G401 (cell line): ENCODE data around the gene OAS1. TPM values are rescaled to one million over a fixed set of nuclear protein-coding genes. Genes with fewer than 3 reads are reported as not detected.
A peak's percentile ranks its signal among the peaks of the same experiment; 100 is the strongest.
"Not testable (repeated sequence)": the region's sequence is repeated elsewhere in the genome, so short reads cannot be mapped to it uniquely, and the experiment has no call there.

Source experiments
- DNase-seq: peaks from one replicate; pipeline ENCODE4 v3.0.0-alpha.2; 2015; ENCODE audit warnings: low spot score
- in situ Hi-C: cut with HindIII; loops from 2 replicates; pipeline ENCODE4 v1.10.0; 2016; ENCODE audit warnings: low sequenced_read_pairs, mixed read lengths
- total RNA-seq: library from RNA; depleted of rRNA; stranded (reverse); fragments of >200 nt; shearing (Covaris generic); gene quantifications from 2 replicates; pipeline ENCODE4 v1.2.3, GENCODE V29; 2014

The OAS1 gene
- total RNA-seq, 1 experiment from 2014 or later: not detected

- in situ Hi-C loops: no loop called here
- DNase-seq: no peak
Measured at GRCh38 chr12:112930350-112930749, 23.6 kb downstream of the OAS1 start.

GRCh38 chr12:112932485-112933128 lies 25.8 kb downstream of the OAS1 start:
- DNase-seq: no peak
- in situ Hi-C loops: no loop called here

- DNase-seq: no peak
- in situ Hi-C loops: no loop called here
Measured at GRCh38 chr12:112933129-112933505, 26.4 kb downstream of the OAS1 start.

GRCh38 chr12:112936264-112936663 lies 29.5 kb downstream of the OAS1 start:
- in situ Hi-C loops: no loop called here
- no peak for DNase-seq

- DNase-seq: no peak
- in situ Hi-C loops: no loop called here
Measured at GRCh38 chr12:112936927-112937326, 30.2 kb downstream of the OAS1 start.

- peak; percentile 62 for DNase-seq
- in situ Hi-C loops: no loop called here
Measured at GRCh38 chr12:112937741-112938719, 31.3 kb downstream of the OAS1 start, which contains the start of gene OAS3. Gene OAS3, plus strand, starts transcription at chr12:112938474. Its CDS starts 57 bp downstream, at chr12:112938531.

- in situ Hi-C loops: no loop called here
- no peak for DNase-seq
Measured at GRCh38 chr12:112938751-112939150, 32.0 kb downstream of the OAS1 start.

GRCh38 chr12:112939761-112940381 lies 33.1 kb downstream of the OAS1 start:
- no peak for DNase-seq
- in situ Hi-C loops: no loop called here

- in situ Hi-C loops: no loop called here
- peak; percentile 87 for DNase-seq
Measured at GRCh38 chr12:112941528-112942335, 35.0 kb downstream of the OAS1 start.

- in situ Hi-C loops: no loop called here
- DNase-seq: no peak
Measured at GRCh38 chr12:112942572-112942971, 35.8 kb downstream of the OAS1 start.

- no peak for DNase-seq
- in situ Hi-C loops: no loop called here
Measured at GRCh38 chr12:112944024-112944690, 37.4 kb downstream of the OAS1 start.

GRCh38 chr12:112945515-112945914 lies 38.8 kb downstream of the OAS1 start:
- no peak for DNase-seq
- in situ Hi-C loops: no loop called here

GRCh38 chr12:112946236-112947000 lies 39.7 kb downstream of the OAS1 start:
- DNase-seq: peak; percentile 70

GRCh38 chr12:112947314-112947713 lies 40.6 kb downstream of the OAS1 start:
- in situ Hi-C loops: no loop called here
- no peak for DNase-seq

More at GRCh38 chr12:112946236-112947000, 39.7 kb downstream of the OAS1 start:
- in situ Hi-C loops: no loop called here

- in situ Hi-C loops: no loop called here
- DNase-seq: no peak
Measured at GRCh38 chr12:112947761-112948160, 41.0 kb downstream of the OAS1 start.

- no peak for DNase-seq
- in situ Hi-C loops: no loop called here
Measured at GRCh38 chr12:112948806-112949205, 42.0 kb downstream of the OAS1 start.

- in situ Hi-C loops: no loop called here
- DNase-seq: no peak
Measured at GRCh38 chr12:112950701-112951100, 43.9 kb downstream of the OAS1 start.

- in situ Hi-C loops, DNase-seq: not testable (repeated sequence)
Measured at GRCh38 chr12:112957125-112957524, 50.4 kb downstream of the OAS1 start.
